ENCODE measurements around the gene RET.

RET gene

DNA sequence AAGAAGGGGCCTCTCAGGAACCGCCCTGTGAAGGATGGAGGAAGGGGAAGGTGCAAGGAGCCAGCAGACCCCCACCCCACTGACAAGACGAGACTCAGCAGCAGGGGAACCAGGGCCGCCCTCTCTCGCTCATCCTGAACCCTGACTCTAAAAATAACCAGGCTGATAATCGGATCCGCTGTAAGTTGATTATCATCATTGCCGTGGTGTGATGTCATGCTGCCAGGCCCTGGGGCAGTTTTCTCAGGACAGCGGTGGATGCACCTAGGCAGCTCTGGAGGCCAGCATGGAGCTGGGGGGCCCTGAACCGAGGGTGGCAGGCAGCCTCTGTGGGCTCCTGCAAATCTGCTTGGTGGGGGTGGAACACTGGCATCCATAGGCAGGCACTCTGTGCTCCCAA, 7.9 kb downstream of the RET start:
- no peak for DNase-seq (ENCODE audit: low spot score)
- ChIA-PET POLR2A (ENCODE audit: low non-redundant PET) (no interaction called here), CTCF (interaction anchor here (0.7 kb wide), 1 partner anchor 11 kb away, joined by 3 read pairs; no protein-coding TSS in a partner anchor)
- TF ChIP-seq, protein P1, sequence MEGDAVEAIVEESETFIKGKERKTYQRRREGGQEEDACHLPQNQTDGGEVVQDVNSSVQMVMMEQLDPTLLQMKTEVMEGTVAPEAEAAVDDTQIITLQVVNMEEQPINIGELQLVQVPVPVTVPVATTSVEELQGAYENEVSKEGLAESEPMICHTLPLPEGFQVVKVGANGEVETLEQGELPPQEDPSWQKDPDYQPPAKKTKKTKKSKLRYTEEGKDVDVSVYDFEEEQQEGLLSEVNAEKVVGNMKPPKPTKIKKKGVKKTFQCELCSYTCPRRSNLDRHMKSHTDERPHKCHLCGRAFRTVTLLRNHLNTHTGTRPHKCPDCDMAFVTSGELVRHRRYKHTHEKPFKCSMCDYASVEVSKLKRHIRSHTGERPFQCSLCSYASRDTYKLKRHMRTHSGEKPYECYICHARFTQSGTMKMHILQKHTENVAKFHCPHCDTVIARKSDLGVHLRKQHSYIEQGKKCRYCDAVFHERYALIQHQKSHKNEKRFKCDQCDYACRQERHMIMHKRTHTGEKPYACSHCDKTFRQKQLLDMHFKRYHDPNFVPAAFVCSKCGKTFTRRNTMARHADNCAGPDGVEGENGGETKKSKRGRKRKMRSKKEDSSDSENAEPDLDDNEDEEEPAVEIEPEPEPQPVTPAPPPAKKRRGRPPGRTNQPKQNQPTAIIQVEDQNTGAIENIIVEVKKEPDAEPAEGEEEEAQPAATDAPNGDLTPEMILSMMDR (conservative IDR thresholded peaks at IDR 0.05; ENCODE audit: low read depth) = no peak
- no peak overlapping the region for H3K27ac ChIP-seq

DNA sequence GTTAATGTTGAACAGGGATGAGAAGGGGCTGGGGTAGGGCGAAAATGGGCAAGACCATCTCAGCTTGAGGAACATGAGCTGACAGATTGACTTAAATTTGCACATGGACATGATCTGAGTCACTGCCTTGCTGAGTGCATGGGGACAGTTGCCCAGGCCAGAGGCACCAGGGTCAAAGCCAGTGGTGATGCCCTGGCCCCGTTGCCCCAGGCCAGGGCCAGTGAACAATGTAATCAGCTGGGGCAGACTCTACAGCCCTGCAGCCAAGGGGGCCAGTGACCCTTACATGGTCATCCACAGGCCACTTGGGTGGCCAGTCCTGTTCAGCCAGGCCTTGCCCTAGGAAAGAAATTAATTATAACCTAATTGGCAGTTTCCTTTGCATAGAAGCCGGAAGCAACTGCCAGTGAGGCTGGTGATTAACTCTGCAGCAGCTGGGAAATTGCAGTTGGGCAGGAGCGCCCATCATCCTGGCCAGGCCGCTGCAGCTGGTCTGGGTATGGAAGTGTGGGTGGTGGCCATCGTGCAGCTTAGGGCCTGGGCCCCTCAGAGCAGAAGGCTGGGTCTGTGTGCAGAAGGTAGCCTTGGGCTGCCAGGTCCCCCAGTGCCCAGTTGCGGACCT, 9.6 kb downstream of the RET start:
- POLR2A ChIA-PET (ENCODE audit: low non-redundant PET) = interaction anchor here (0.6 kb wide), 1 partner anchor 15 kb away, joined by 3 read pairs; no protein-coding TSS in a partner anchor
- DNase-seq (ENCODE audit: low spot score) = no peak
- CTCF ChIA-PET = interaction anchor here (0.6 kb wide), 2 partner anchors 9 to 221 kb away, joined by 3 to 4 read pairs; no protein-coding TSS in a partner anchor
- TF ChIP-seq, protein P1 (conservative IDR thresholded peaks at IDR 0.05; ENCODE audit: low read depth) = no peak
- no peak overlapping the region for H3K27ac ChIP-seq

DNA sequence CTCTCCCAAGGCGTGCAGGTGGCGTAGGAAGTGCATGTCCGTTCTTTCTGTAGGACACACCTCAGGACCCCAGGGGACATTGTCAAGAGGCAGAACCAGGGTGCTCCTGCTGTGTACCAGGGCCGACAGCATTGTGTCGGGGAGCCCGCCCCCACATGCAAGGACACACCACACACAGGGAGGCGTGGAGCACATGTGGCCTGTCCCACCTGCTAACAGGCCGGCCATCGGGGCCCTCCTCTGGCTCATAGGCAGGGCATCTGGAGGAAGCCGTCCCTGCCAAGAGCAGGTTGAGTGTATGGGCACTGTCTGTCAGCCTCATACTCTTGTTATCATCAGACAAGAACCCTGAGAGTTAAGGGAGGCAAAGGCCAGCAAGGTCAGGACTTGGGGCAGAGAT, 12.7 kb downstream of the RET start:
- ChIA-PET POLR2A (ENCODE audit: low non-redundant PET) (no interaction called here), CTCF (no interaction called here)
- H3K27ac ChIP-seq = no peak overlapping the region
- TF ChIP-seq, protein P1 (conservative IDR thresholded peaks at IDR 0.05; ENCODE audit: low read depth) = no peak
- no peak for DNase-seq (ENCODE audit: low spot score)

GRCh38 chr10:43090188-43090587, 13.3 kb downstream of the RET start:
- POLR2A ChIA-PET (ENCODE audit: low non-redundant PET) = no interaction called here
- CTCF ChIA-PET = no interaction called here
- H3K27ac ChIP-seq = no peak overlapping the region
- DNase-seq (ENCODE audit: low spot score) = no peak
- TF ChIP-seq, protein P1 (conservative IDR thresholded peaks at IDR 0.05; ENCODE audit: low read depth) = no peak

DNA sequence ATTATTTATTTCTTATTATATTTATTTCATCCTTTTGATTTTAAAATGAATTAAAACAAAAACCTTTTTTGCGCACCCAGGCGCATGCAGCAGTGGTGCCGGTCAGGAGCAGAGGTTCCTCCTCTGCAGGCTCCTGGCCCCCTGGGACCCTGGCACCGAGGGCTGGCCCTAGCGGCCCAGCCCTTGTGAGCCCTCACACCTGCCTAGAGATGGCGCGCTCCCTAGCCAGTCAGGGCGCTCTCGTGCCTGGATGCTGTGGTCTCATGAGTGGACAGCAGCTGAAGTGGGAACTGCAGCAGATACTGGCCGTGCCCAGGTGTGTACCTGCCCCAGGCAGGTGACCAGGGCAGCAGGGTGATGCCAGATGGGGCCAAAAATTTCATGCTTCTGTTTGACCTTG, 13.8 kb downstream of the RET start:
- no peak overlapping the region for H3K27ac ChIP-seq
- DNase-seq (ENCODE audit: low spot score) = no peak
- TF ChIP-seq, protein P1 (conservative IDR thresholded peaks at IDR 0.05; ENCODE audit: low read depth) = no peak
- ChIA-PET POLR2A (ENCODE audit: low non-redundant PET) (no interaction called here), CTCF (no interaction called here)

DNA sequence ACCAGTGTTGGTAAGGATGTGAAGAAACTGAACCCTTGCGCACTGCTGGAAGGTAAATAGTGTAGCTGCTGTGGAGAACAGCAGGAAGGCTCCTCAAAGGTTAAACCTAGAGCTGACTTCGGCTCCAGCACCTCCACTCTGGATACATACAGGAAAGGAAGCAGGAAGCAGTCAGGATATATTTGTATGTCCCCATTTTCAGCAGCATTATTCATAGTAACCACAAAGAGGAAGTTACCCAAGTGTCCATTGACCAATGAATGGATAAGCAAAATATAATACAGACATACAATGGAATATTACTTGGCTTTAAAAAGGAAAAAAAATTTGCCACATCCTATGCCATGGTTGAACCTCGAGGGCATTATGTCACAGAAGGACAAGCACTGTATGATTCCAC, 15.0 kb downstream of the RET start:
- H3K27ac ChIP-seq = no peak overlapping the region
- ChIA-PET POLR2A (ENCODE audit: low non-redundant PET) (interaction anchor here (0.6 kb wide), 1 partner anchor 174 kb away, joined by 11 read pairs; no protein-coding TSS in a partner anchor), CTCF (no interaction called here)
- TF ChIP-seq, protein P1 (conservative IDR thresholded peaks at IDR 0.05; ENCODE audit: low read depth) = no peak
- no peak for DNase-seq (ENCODE audit: low spot score)

Measured in RWPE1 (cell line).